ENCODE measurements around the gene BNIP3.

The BNIP3 gene

GRCh38 chr10:131943021-131943814 is 38.5 kb downstream of the BNIP3 start:
- Histone ChIP-seq H3K27me3 (ENCODE audit: insufficient read depth, low read length) (no peaks in the 10 kb centered on the region), H4K12ac (ENCODE audit: low read depth, low read length) (no peak overlapping the region), H3K36me3 (ENCODE audit: control insufficient read depth in 1 of 2, insufficient read depth in 2 of 2, low read length in 2 of 2) (peaks cover 53 to 58% of the 10 kb centered on the region in 2 experiments), H2BK5ac (ENCODE audit: low read depth, low read length, poor library complexity) (no peak overlapping the region), H3K23ac (ENCODE audit: low read length) (no peak overlapping the region), H2BK12ac (ENCODE audit: low read length) (no peak overlapping the region), H3K4me1 (ENCODE audit: control insufficient read depth in 1 of 2, insufficient read depth in 2 of 2, low read length in 2 of 2) (peaks cover 3 to 7% of the 10 kb centered on the region in 2 experiments), H3K4ac (ENCODE audit: low read depth, low read length) (no peak overlapping the region), H3K4me3 (ENCODE audit: low read depth, low read length) (no peak overlapping the region), H3K9me3 (ENCODE audit: insufficient read depth, low read depth, low read length) (no peaks in the 10 kb centered on the region), H3K79me1 (ENCODE audit: low read length) (no peaks in the 10 kb centered on the region), H2AFZ (ENCODE audit: insufficient read depth, low read length, poor library complexity) (no peak overlapping the region), H3K27ac (ENCODE audit: low read depth, low read length) (no peak overlapping the region), H2AK5ac (ENCODE audit: low read length) (no peak overlapping the region), H3K18ac (ENCODE audit: low read length) (no peak overlapping the region), H4K91ac (ENCODE audit: low read depth, low read length) (no peak overlapping the region), H3K4me2 (ENCODE audit: low read length) (no peak overlapping the region), H3K9ac (ENCODE audit: low read length) (no peak overlapping the region), H4K8ac (ENCODE audit: low read depth, low read length) (no peak overlapping the region), H3K14ac (ENCODE audit: low read length) (no peak overlapping the region), H3K79me2 (ENCODE audit: control insufficient read depth, insufficient read depth, low read length, poor library complexity) (no peaks in the 10 kb centered on the region), H2BK120ac (ENCODE audit: insufficient read depth, low read length, poor library complexity) (no peak overlapping the region)
- no CpG with 5 or more reads among the region's 11 CpGs for WGBS (ENCODE audit: extremely low coverage, insufficient coverage, insufficient read length)
- no peak for DNase-seq

GRCh38 chr10:131942455-131942854 is 39.3 kb downstream of the BNIP3 start:
- no peaks in the 10 kb centered on the region for H3K79me1 ChIP-seq (ENCODE audit: low read length)
- no peak overlapping the region for H3K18ac ChIP-seq (ENCODE audit: low read length)
- H3K79me2 ChIP-seq (ENCODE audit: control insufficient read depth, insufficient read depth, low read length, poor library complexity), result peaks cover 2% of the 10 kb centered on the region
- peaks cover 55 to 59% of the 10 kb centered on the region in 2 experiments for H3K36me3 ChIP-seq (ENCODE audit: control insufficient read depth in 1 of 2, insufficient read depth in 2 of 2, low read length in 2 of 2)
- no peak overlapping the region for H2BK5ac ChIP-seq (ENCODE audit: low read depth, low read length, poor library complexity)
- no peak overlapping the region for H4K91ac ChIP-seq (ENCODE audit: low read depth, low read length)
- H3K4me1 ChIP-seq (ENCODE audit: control insufficient read depth in 1 of 2, insufficient read depth in 2 of 2, low read length in 2 of 2), result peaks cover under 1 to 4% of the 10 kb centered on the region in 2 experiments
- no peak overlapping the region for H3K4me3 ChIP-seq (ENCODE audit: low read depth, low read length)
- no peak overlapping the region for H2BK120ac ChIP-seq (ENCODE audit: insufficient read depth, low read length, poor library complexity)
- no peak overlapping the region for H3K27ac ChIP-seq (ENCODE audit: low read depth, low read length)
- H2AFZ ChIP-seq (ENCODE audit: insufficient read depth, low read length, poor library complexity), result no peak overlapping the region
- no peak overlapping the region for H3K23ac ChIP-seq (ENCODE audit: low read length)
- H2BK12ac ChIP-seq (ENCODE audit: low read length), result no peak overlapping the region
- no peaks in the 10 kb centered on the region for H3K27me3 ChIP-seq (ENCODE audit: insufficient read depth, low read length)
- DNase-seq, result no peak
- H2AK5ac ChIP-seq (ENCODE audit: low read length), result no peak overlapping the region
- no CpG with 5 or more reads among the region's 1 CpG for WGBS (ENCODE audit: extremely low coverage, insufficient coverage, insufficient read length)
- no peak overlapping the region for H3K14ac ChIP-seq (ENCODE audit: low read length)
- H3K4me2 ChIP-seq (ENCODE audit: low read length), result no peak overlapping the region
- no peak overlapping the region for H4K12ac ChIP-seq (ENCODE audit: low read depth, low read length)
- H3K4ac ChIP-seq (ENCODE audit: low read depth, low read length), result no peak overlapping the region
- no peak overlapping the region for H3K9ac ChIP-seq (ENCODE audit: low read length)
- no peaks in the 10 kb centered on the region for H3K9me3 ChIP-seq (ENCODE audit: insufficient read depth, low read depth, low read length)
- H4K8ac ChIP-seq (ENCODE audit: low read depth, low read length), result no peak overlapping the region

DNA sequence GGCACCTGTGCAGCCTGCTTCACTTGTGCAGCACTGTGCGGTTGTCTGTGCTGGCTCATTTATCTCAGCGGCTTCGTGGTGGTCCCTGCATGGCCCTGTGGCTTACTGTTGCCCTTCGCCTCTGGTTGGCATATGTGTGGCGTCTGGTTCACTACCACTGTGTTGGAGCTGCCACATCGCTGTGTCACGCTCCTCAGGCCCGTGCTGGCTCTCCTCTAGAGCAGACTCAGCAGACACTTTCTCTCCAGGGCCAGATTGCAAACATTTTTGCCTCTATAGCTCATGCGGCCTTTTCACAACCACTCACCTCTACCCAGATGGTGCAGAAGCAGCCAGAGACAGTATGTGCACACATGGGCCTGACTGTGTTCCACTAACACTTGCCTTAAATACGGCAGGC is 43.0 kb downstream of the BNIP3 start:
- peaks cover 48 to 49% of the 10 kb centered on the region in 2 experiments for H3K36me3 ChIP-seq (ENCODE audit: control insufficient read depth in 1 of 2, insufficient read depth in 2 of 2, low read length in 2 of 2)
- no peak overlapping the region for H3K4me2 ChIP-seq (ENCODE audit: low read length)
- H3K79me2 ChIP-seq (ENCODE audit: control insufficient read depth, insufficient read depth, low read length, poor library complexity), result peaks cover 3% of the 10 kb centered on the region
- H3K27me3 ChIP-seq (ENCODE audit: insufficient read depth, low read length), result no peaks in the 10 kb centered on the region
- no peak overlapping the region for H3K18ac ChIP-seq (ENCODE audit: low read length)
- H3K4ac ChIP-seq (ENCODE audit: low read depth, low read length), result no peak overlapping the region
- H4K12ac ChIP-seq (ENCODE audit: low read depth, low read length), result peak overlapping the region; percentile 36
- no peak overlapping the region for H2BK120ac ChIP-seq (ENCODE audit: insufficient read depth, low read length, poor library complexity)
- no peak overlapping the region for H2AFZ ChIP-seq (ENCODE audit: insufficient read depth, low read length, poor library complexity)
- no peak overlapping the region for H3K4me3 ChIP-seq (ENCODE audit: low read depth, low read length)
- peaks cover 0 to 4% of the 10 kb centered on the region in 2 experiments for H3K4me1 ChIP-seq (ENCODE audit: control insufficient read depth in 1 of 2, insufficient read depth in 2 of 2, low read length in 2 of 2)
- no peak overlapping the region for H4K91ac ChIP-seq (ENCODE audit: low read depth, low read length)
- H4K8ac ChIP-seq (ENCODE audit: low read depth, low read length), result no peak overlapping the region
- DNase-seq, result peak; percentile 85 to 89
- no peak overlapping the region for H2BK12ac ChIP-seq (ENCODE audit: low read length)
- H3K9me3 ChIP-seq (ENCODE audit: insufficient read depth, low read depth, low read length), result no peaks in the 10 kb centered on the region
- no peak overlapping the region for H3K9ac ChIP-seq (ENCODE audit: low read length)
- H3K79me1 ChIP-seq (ENCODE audit: low read length), result no peaks in the 10 kb centered on the region
- no peak overlapping the region for H3K14ac ChIP-seq (ENCODE audit: low read length)
- no peak overlapping the region for H2AK5ac ChIP-seq (ENCODE audit: low read length)
- H2BK5ac ChIP-seq (ENCODE audit: low read depth, low read length, poor library complexity), result no peak overlapping the region
- no CpG with 5 or more reads among the region's 10 CpGs for WGBS (ENCODE audit: extremely low coverage, insufficient coverage, insufficient read length)
- no peak overlapping the region for H3K23ac ChIP-seq (ENCODE audit: low read length)
- H3K27ac ChIP-seq (ENCODE audit: low read depth, low read length), result no peak overlapping the region

DNA sequence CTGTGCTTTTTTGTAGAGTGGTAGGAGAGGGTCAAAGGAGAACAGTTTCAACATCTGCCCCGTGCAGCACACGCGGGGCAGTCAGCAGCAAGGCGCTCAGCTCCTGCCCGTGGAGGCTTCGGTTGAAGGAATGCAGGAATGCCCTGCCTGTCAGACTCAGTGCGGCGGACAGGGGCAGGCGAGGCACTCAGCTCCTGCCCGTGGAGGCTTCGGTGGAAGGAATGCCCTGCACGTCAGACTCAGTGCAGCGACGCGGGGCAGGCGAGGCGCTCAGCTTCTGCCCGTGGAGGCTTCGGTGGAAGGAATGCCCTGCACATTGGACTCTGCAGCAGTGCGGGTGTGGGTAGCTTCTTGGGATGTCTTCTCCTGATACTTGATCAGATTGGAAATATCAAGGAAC is 43.9 kb downstream of the BNIP3 start:
- WGBS (ENCODE audit: extremely low coverage, insufficient coverage, insufficient read length), result no CpG with 5 or more reads among the region's 20 CpGs
- peaks cover 3% of the 10 kb centered on the region for H3K79me2 ChIP-seq (ENCODE audit: control insufficient read depth, insufficient read depth, low read length, poor library complexity)
- no peak overlapping the region for H4K91ac ChIP-seq (ENCODE audit: low read depth, low read length)

More for the DNA sequence above, 43.9 kb downstream of the BNIP3 start:
- H3K4me3 ChIP-seq (ENCODE audit: low read depth, low read length), result no peak overlapping the region
- H3K27me3 ChIP-seq (ENCODE audit: insufficient read depth, low read length), result no peaks in the 10 kb centered on the region
- DNase-seq, result peak; percentile 79 to 86
- no peak overlapping the region for H2AK5ac ChIP-seq (ENCODE audit: low read length)
- H2AFZ ChIP-seq (ENCODE audit: insufficient read depth, low read length, poor library complexity), result no peak overlapping the region
- no peak overlapping the region for H4K12ac ChIP-seq (ENCODE audit: low read depth, low read length)
- H3K14ac ChIP-seq (ENCODE audit: low read length), result no peak overlapping the region
- H2BK5ac ChIP-seq (ENCODE audit: low read depth, low read length, poor library complexity), result no peak overlapping the region
- H3K9ac ChIP-seq (ENCODE audit: low read length), result no peak overlapping the region
- peaks cover 47% of the 10 kb centered on the region in 2 experiments for H3K36me3 ChIP-seq (ENCODE audit: control insufficient read depth in 1 of 2, insufficient read depth in 2 of 2, low read length in 2 of 2)
- peaks cover 2% of the 10 kb centered on the region for H3K9me3 ChIP-seq (ENCODE audit: insufficient read depth, low read depth, low read length)
- H2BK120ac ChIP-seq (ENCODE audit: insufficient read depth, low read length, poor library complexity), result no peak overlapping the region
- H3K4me1 ChIP-seq (ENCODE audit: control insufficient read depth in 1 of 2, insufficient read depth in 2 of 2, low read length in 2 of 2), result peaks cover 0 to 4% of the 10 kb centered on the region in 2 experiments
- H3K23ac ChIP-seq (ENCODE audit: low read length), result no peak overlapping the region
- H2BK12ac ChIP-seq (ENCODE audit: low read length), result no peak overlapping the region
- H3K4me2 ChIP-seq (ENCODE audit: low read length), result no peak overlapping the region
- no peak overlapping the region for H3K4ac ChIP-seq (ENCODE audit: low read depth, low read length)
- H3K18ac ChIP-seq (ENCODE audit: low read length), result peak overlapping the region; percentile 80
- no peak overlapping the region for H4K8ac ChIP-seq (ENCODE audit: low read depth, low read length)
- no peak overlapping the region for H3K27ac ChIP-seq (ENCODE audit: low read depth, low read length)
- no peaks in the 10 kb centered on the region for H3K79me1 ChIP-seq (ENCODE audit: low read length)
